Epithelial cell of proximal tubule (primary cell): ENCODE data around the gene NAPA. TPM values are rescaled to one million over a fixed set of nuclear protein-coding genes. Genes with fewer than 3 reads are reported as not detected.

Source experiments
- DNase-seq: peaks from one replicate; pipeline ENCODE4 v3.0.0-alpha.2; 2011; ENCODE audit warnings: low read depth
- H3K4me3 ChIP-seq: 2 replicates; pipeline ENCODE4 v1.5.1; 2011; ENCODE audit warnings: low read depth, mild to moderate bottlenecking, low read length
- CTCF ChIP-seq: conservative IDR thresholded peaks from 2 replicates; pipeline ENCODE4 v1.5.1; 2012; ENCODE audit warnings: low read depth, mild to moderate bottlenecking, low read length
- total RNA-seq: library from RNA; depleted of rRNA; stranded (reverse); fragments of >200 nt; gene quantifications from 2 replicates; pipeline ENCODE4 v1.2.3, GENCODE V29; 2015

Gene NAPA
- total RNA-seq, 1 donor from 2014 or later: 78.9 TPM

- no peak for DNase-seq
- TF ChIP-seq CTCF: no peak
- H3K4me3 ChIP-seq: peak overlapping the region; percentile 81
Measured at GRCh38 chr19:47514151-47514868, 553 bp downstream of the NAPA start.

- TF ChIP-seq CTCF: no peak
- no peak for DNase-seq
- H3K4me3 ChIP-seq: peak overlapping the region; percentile 81
Measured at GRCh38 chr19:47512948-47513319, 1.9 kb downstream of the NAPA start.

DNA sequence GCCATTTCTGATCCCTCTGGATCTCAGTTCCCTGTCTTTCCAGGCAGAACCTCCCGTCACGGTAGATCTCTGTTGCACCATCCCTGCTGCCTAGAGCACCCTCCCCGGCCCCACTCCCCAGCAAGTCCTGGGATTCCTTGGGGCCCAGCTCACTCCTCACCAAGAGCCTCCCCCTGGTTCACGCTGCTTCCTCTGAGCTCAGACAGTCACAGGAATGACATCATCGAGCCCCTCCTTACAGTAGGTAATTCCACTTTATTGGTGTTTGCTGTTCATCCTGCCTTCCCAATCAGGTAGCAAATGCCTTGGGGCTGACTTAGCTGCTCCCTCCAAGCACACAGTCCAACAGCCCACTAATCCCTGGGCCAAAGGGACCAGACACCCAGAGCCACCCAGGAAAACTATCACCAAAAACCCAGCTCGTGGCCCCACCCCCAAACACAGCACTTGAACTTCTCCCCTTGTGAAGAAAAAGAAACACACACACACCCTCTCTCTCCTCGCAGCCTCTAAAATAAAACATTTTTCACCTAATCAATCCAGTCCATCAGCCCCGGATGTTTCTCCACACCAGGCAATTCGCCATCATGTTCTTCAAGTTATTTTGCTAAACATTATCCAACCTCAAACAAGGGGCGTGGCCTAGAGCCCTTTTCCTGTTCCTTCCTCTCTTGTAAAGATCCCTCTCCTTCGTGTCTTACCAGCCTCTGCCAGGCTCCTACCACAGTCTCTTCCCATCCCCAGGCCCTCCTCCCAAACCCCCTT lies 2.5 kb downstream of the NAPA start:
- peak; percentile 36 for DNase-seq
- no peak for TF ChIP-seq CTCF

DNA sequence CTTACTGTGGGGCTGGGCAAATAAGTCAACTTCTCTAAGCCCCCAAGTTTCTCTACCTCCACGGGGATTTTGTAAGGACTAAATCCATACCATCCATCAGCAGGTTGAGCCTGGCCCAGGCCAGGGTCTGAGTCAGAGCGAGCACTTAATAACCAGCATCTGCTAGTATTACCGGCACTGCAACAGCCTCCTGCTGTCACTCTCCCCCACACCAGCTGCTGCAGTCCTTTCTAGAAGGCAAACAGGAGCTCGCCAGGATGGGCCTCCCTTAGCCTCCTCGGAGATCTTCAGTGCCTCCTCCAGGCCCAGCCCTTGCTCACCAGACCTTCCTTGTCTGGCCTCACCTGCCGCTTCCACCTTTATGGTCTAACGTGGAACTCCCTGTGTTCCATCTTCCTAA lies 3.2 kb downstream of the NAPA start:
- TF ChIP-seq CTCF: no peak
- H3K4me3 ChIP-seq: peak overlapping the region; percentile 81
- DNase-seq: no peak

More for the DNA sequence above, 2.5 kb downstream of the NAPA start:
- H3K4me3 ChIP-seq: peak overlapping the region; percentile 81

DNA sequence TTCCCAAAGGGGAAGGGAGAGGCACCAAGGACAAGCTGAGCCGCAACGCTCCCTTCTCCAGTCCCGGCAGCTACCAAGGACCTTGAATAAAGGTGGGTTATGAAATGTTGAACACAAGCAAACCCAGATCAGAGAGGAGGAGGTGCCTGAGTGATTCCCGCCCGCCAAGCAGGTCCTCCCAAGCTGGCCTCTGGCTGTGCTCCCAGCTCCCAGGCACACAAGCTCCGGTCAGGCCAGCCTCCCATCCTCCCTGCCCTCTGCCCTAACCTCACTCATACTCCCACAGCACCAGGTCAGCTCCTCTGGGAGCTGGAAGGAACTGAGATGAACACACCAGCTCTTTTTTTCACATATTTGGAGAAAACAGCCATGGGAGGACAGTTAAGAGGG lies 3.7 kb downstream of the NAPA start:
- no peak for TF ChIP-seq CTCF
- no peak for DNase-seq
- peak overlapping the region; percentile 81 for H3K4me3 ChIP-seq

DNA sequence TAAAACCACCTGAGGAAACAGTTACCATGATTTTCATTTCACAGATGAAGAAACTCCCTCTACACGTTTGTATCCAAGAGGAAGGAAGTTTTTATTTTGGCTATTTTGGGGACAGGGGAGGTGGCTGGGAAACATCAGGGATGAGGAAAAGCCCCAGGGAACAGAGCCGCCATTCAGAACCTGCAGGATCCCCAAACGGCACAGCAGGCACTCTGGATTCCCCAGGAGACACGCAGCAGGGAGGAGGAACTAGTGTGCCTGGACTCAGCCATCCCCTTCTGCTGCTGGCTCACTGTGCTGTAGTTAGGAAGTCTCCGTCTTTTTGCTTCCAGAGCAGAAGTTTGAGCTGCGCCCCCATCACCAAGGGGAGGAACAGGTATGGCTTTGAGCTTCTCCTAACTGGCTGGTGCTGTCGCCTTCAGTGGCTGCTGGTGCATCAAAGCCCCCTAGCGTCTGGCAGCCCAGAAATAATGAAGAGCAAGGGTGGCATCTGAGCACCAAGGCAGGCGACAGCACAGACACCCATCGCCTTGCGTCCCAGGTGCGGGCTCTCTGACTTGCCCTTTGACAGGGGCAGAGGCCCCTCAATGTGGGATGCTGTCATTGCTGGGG lies 4.2 kb downstream of the NAPA start:
- H3K4me3 ChIP-seq: no peak overlapping the region
- TF ChIP-seq CTCF: no peak
- no peak for DNase-seq
